ENCODE measurements around the gene TMEM174.

The TMEM174 gene

DNA sequence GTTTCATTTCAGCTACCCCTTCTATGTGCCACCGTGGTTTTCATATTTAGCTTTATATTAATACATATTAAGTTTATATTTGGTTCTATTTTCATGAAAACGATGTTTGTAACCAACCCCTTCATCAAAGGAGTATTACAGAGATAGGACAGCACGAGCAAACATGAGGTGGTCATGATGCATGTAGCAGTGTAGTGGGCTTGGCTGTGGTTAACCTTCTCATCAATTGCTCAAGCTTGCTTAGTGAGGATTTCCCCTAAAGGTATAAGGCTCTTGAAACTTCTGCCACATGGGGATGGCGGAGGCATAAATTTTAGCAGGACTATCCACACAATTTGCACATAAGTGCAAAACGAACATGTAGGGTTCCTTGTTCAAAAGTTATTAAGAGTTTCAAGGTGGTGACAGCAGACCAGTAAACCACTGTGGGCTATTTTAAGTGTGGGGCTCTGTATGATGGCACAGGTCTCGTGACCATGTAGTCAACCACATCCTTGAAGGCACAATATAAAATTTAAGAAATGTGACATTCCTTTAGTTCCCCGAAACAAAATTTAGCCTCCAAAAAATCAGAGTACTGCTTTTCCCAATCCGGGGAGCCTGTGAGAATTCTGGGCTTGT is 24.8 kb downstream of the TMEM174 start:
- H3K79me2 ChIP-seq (ENCODE audit: insufficient read depth, low read length): no peaks in the 10 kb centered on the region
- no peak for TF ChIP-seq EZH2phosphoT487 (IDR thresholded peaks at IDR 0.05; ENCODE audit: borderline replicate concordance)
- TF ChIP-seq, protein P1, sequence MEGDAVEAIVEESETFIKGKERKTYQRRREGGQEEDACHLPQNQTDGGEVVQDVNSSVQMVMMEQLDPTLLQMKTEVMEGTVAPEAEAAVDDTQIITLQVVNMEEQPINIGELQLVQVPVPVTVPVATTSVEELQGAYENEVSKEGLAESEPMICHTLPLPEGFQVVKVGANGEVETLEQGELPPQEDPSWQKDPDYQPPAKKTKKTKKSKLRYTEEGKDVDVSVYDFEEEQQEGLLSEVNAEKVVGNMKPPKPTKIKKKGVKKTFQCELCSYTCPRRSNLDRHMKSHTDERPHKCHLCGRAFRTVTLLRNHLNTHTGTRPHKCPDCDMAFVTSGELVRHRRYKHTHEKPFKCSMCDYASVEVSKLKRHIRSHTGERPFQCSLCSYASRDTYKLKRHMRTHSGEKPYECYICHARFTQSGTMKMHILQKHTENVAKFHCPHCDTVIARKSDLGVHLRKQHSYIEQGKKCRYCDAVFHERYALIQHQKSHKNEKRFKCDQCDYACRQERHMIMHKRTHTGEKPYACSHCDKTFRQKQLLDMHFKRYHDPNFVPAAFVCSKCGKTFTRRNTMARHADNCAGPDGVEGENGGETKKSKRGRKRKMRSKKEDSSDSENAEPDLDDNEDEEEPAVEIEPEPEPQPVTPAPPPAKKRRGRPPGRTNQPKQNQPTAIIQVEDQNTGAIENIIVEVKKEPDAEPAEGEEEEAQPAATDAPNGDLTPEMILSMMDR (conservative IDR thresholded peaks at IDR 0.05; ENCODE audit: low read length): no peak
- no peaks in the 10 kb centered on the region for H3K9me2 ChIP-seq (replicated peaks; ENCODE audit: low read depth, low read length)
- H3K27me3 ChIP-seq (ENCODE audit: insufficient read depth, low read length, poor library complexity, severe bottlenecking): peaks cover 5% of the 10 kb centered on the region
- H3K36me3 ChIP-seq (ENCODE audit: insufficient read depth, low read length): no peaks in the 10 kb centered on the region
- no peaks in the 10 kb centered on the region for H4K20me1 ChIP-seq (ENCODE audit: insufficient read depth, low read length, poor library complexity, severe bottlenecking)
- no peak overlapping the region for H3K4me2 ChIP-seq (ENCODE audit: low read depth, low read length, poor library complexity, severe bottlenecking)
- no peak overlapping the region for H3K4me3 ChIP-seq (ENCODE audit: low read length, poor library complexity, severe bottlenecking)
- H3F3A ChIP-seq (ENCODE audit: low read depth): no peaks in the 10 kb centered on the region
- H2AFZ ChIP-seq (ENCODE audit: low read length): no peak overlapping the region
- H3K9me3 ChIP-seq (ENCODE audit: insufficient read depth, low read depth, low read length): no peaks in the 10 kb centered on the region
- no peak overlapping the region for H3K9ac ChIP-seq (ENCODE audit: low read depth, low read length, poor library complexity, severe bottlenecking)
- no peaks in the 10 kb centered on the region for H3K4me1 ChIP-seq (ENCODE audit: insufficient read depth, low read length, poor library complexity, severe bottlenecking)

DNA sequence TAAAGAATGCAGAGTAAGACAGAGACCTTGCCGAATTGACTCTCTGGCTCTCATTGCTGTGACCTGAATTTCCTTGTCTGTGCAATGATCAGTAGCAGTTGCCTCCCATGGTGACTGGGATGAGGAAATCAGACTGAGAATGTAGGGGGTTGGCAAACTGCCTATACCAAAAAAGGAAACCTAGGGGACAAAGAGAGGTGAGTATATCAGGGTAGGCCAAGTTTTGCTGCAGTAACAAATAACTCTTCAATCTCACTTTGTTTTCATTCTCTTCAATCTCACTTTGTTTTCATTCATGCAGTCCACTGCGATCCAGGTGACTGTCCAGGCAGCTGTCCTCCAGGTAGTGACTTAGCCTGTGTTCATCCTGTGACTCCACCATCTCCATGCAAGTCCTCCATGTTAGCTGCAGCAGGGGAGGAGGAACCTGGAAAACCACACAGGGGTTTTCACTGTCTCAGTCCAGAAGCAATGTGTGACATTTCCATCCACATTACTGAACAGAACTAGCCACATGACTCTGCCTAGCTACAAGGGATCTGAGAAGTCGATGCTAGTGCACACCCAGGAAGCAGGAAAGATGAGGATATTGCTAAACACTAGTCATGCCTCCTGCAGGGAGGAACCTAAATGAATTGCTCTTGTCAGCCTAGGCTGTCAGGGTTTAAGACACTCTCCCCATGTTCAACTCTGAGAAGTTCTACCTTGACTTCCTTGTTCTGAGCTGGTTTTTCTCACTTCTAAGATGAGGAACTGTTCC is 26.0 kb downstream of the TMEM174 start:
- H3K36me3 ChIP-seq (ENCODE audit: insufficient read depth, low read length): no peaks in the 10 kb centered on the region
- no peaks in the 10 kb centered on the region for H4K20me1 ChIP-seq (ENCODE audit: insufficient read depth, low read length, poor library complexity, severe bottlenecking)
- no peaks in the 10 kb centered on the region for H3K4me1 ChIP-seq (ENCODE audit: insufficient read depth, low read length, poor library complexity, severe bottlenecking)
- no peak overlapping the region for H2AFZ ChIP-seq (ENCODE audit: low read length)
- no peaks in the 10 kb centered on the region for H3F3A ChIP-seq (ENCODE audit: low read depth)
- H3K9ac ChIP-seq (ENCODE audit: low read depth, low read length, poor library complexity, severe bottlenecking): no peak overlapping the region
- TF ChIP-seq, protein P1 (conservative IDR thresholded peaks at IDR 0.05; ENCODE audit: low read length): no peak
- TF ChIP-seq EZH2phosphoT487 (IDR thresholded peaks at IDR 0.05; ENCODE audit: borderline replicate concordance): no peak
- H3K4me3 ChIP-seq (ENCODE audit: low read length, poor library complexity, severe bottlenecking): no peak overlapping the region
- peaks cover 3% of the 10 kb centered on the region for H3K27me3 ChIP-seq (ENCODE audit: insufficient read depth, low read length, poor library complexity, severe bottlenecking)
- no peaks in the 10 kb centered on the region for H3K9me3 ChIP-seq (ENCODE audit: insufficient read depth, low read depth, low read length)
- no peak overlapping the region for H3K4me2 ChIP-seq (ENCODE audit: low read depth, low read length, poor library complexity, severe bottlenecking)
- no peaks in the 10 kb centered on the region for H3K79me2 ChIP-seq (ENCODE audit: insufficient read depth, low read length)
- no peaks in the 10 kb centered on the region for H3K9me2 ChIP-seq (replicated peaks; ENCODE audit: low read depth, low read length)

DNA sequence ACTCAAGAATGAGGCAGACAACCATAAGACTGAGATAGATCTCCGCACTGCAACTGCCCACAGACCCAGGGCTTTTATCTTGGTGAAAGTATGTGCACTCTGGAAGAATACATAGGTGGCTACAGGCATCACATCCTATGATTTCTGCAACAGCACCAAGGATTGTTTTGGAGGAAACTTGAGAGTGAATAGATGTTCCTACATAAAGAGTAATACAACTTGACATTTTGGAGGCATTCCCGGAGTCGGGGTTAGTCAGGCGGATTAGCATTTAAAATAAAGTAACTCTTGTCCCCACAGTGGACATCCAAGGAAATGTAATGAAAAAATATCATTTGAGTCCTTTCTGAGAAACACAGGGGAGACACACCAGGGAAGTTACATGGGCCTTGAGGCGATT is 26.7 kb downstream of the TMEM174 start:
- Histone ChIP-seq H3K9me2 (replicated peaks; ENCODE audit: low read depth, low read length) (no peaks in the 10 kb centered on the region), H3K4me2 (ENCODE audit: low read depth, low read length, poor library complexity, severe bottlenecking) (no peak overlapping the region), H3K27me3 (ENCODE audit: insufficient read depth, low read length, poor library complexity, severe bottlenecking) (no peaks in the 10 kb centered on the region), H4K20me1 (ENCODE audit: insufficient read depth, low read length, poor library complexity, severe bottlenecking) (no peaks in the 10 kb centered on the region), H3K79me2 (ENCODE audit: insufficient read depth, low read length) (no peaks in the 10 kb centered on the region), H2AFZ (ENCODE audit: low read length) (no peak overlapping the region), H3K9ac (ENCODE audit: low read depth, low read length, poor library complexity, severe bottlenecking) (no peak overlapping the region), H3K4me1 (ENCODE audit: insufficient read depth, low read length, poor library complexity, severe bottlenecking) (peaks cover 1% of the 10 kb centered on the region), H3K4me3 (ENCODE audit: low read length, poor library complexity, severe bottlenecking) (no peak overlapping the region), H3K36me3 (ENCODE audit: insufficient read depth, low read length) (no peaks in the 10 kb centered on the region), H3K9me3 (ENCODE audit: insufficient read depth, low read depth, low read length) (no peaks in the 10 kb centered on the region), H3F3A (ENCODE audit: low read depth) (no peaks in the 10 kb centered on the region)
- TF ChIP-seq, protein P1 (conservative IDR thresholded peaks at IDR 0.05; ENCODE audit: low read length): no peak
- TF ChIP-seq EZH2phosphoT487 (IDR thresholded peaks at IDR 0.05; ENCODE audit: borderline replicate concordance): no peak
